ENCODE data around the gene FLII.
A peak's percentile ranks its signal among the peaks of the same experiment; 100 is the strongest.

The FLII gene

GRCh38 chr17:18267927-18268711, 9.6 kb upstream of the FLII start:
- DNase-seq (ENCODE audit: insufficient read length, low spot score) (peak; percentile 66), FAIRE-seq (no peak)
- no peak for TF ChIP-seq POLR2A (IDR thresholded peaks at IDR 0.05; ENCODE audit: low read depth, low read length)

- DNase-seq (ENCODE audit: insufficient read length, low spot score) (no peak), FAIRE-seq (no peak)
Measured at GRCh38 chr17:18267366-18267765, 8.8 kb upstream of the FLII start.

GRCh38 chr17:18263885-18264682, 5.5 kb upstream of the FLII start:
- no peak for FAIRE-seq
- no peak for DNase-seq (ENCODE audit: insufficient read length, low spot score)
- TF ChIP-seq POLR2A (IDR thresholded peaks at IDR 0.05; ENCODE audit: low read depth, low read length): no peak

More at GRCh38 chr17:18267366-18267765, 8.8 kb upstream of the FLII start:
- no peak for TF ChIP-seq POLR2A (IDR thresholded peaks at IDR 0.05; ENCODE audit: low read depth, low read length)

GRCh38 chr17:18262641-18263040, 4.1 kb upstream of the FLII start:
- FAIRE-seq: no peak
- DNase-seq (ENCODE audit: insufficient read length, low spot score): no peak
- no peak for TF ChIP-seq POLR2A (IDR thresholded peaks at IDR 0.05; ENCODE audit: low read depth, low read length)

GRCh38 chr17:18262111-18262510, 3.6 kb upstream of the FLII start:
- DNase-seq (ENCODE audit: insufficient read length, low spot score) (no peak), FAIRE-seq (no peak)
- no peak for TF ChIP-seq POLR2A (IDR thresholded peaks at IDR 0.05; ENCODE audit: low read depth, low read length)

- FAIRE-seq: no peak
- DNase-seq (ENCODE audit: insufficient read length, low spot score): no peak
- no peak for TF ChIP-seq POLR2A (IDR thresholded peaks at IDR 0.05; ENCODE audit: low read depth, low read length)
Measured at GRCh38 chr17:18261659-18262058, 3.1 kb upstream of the FLII start.

- DNase-seq (ENCODE audit: insufficient read length, low spot score) (peak; percentile 99), FAIRE-seq (no peak)
- TF ChIP-seq POLR2A (IDR thresholded peaks at IDR 0.05; ENCODE audit: low read depth, low read length): peak; percentile 34
Measured at GRCh38 chr17:18261146-18261515, 2.6 kb upstream of the FLII start.

GRCh38 chr17:18260332-18261145, 2.0 kb upstream of the FLII start, which contains the start of gene MIEF2:
Gene MIEF2, plus strand, starts transcription at chr17:18260662. Its CDS starts 2,059 bp downstream, at chr17:18262721.
- FAIRE-seq: peak; percentile 60
- peak; percentile 49; the same call in 1 of the 2 replicates for TF ChIP-seq POLR2A (IDR thresholded peaks at IDR 0.05; ENCODE audit: low read depth, low read length)
- DNase-seq (ENCODE audit: insufficient read length, low spot score): peak; percentile 100

- no peak for TF ChIP-seq POLR2A (IDR thresholded peaks at IDR 0.05; ENCODE audit: low read depth, low read length)
- FAIRE-seq: no peak
- DNase-seq (ENCODE audit: insufficient read length, low spot score): peak; percentile 81
Measured at GRCh38 chr17:18259621-18260331, 1.2 kb upstream of the FLII start.

GRCh38 chr17:18257982-18258355, 569 bp downstream of the FLII start:
- FAIRE-seq: no peak
- peak; percentile 100 for DNase-seq (ENCODE audit: insufficient read length, low spot score)
- TF ChIP-seq POLR2A (IDR thresholded peaks at IDR 0.05; ENCODE audit: low read depth, low read length): peak; percentile 19; the same call in 1 of the 2 replicates

GRCh38 chr17:18257268-18257981, 1.1 kb downstream of the FLII start:
- TF ChIP-seq POLR2A (IDR thresholded peaks at IDR 0.05; ENCODE audit: low read depth, low read length): no peak
- FAIRE-seq (no peak), DNase-seq (ENCODE audit: insufficient read length, low spot score) (peak; percentile 88)

- no peak for TF ChIP-seq POLR2A (IDR thresholded peaks at IDR 0.05; ENCODE audit: low read depth, low read length)
- FAIRE-seq (no peak), DNase-seq (ENCODE audit: insufficient read length, low spot score) (no peak)
Measured at GRCh38 chr17:18256776-18257175, 1.8 kb downstream of the FLII start.

GRCh38 chr17:18256351-18256750, 2.2 kb downstream of the FLII start:
- TF ChIP-seq POLR2A (IDR thresholded peaks at IDR 0.05; ENCODE audit: low read depth, low read length): no peak
- DNase-seq (ENCODE audit: insufficient read length, low spot score) (no peak), FAIRE-seq (no peak)
